Adrenal gland (tissue), 5 donors: ENCODE results near the gene NHERF2.

Experiments
- CTCF ChIP-seq, 6 experiments: fragments of 450-650 bp in 4 of 6; fragments of 200-600 bp in 2 of 6; sonication (generic) in 1 of 6; IDR thresholded peaks; 1 replicate in 5 of 6; 2 replicates in 1 of 6; pipeline versions ENCODE4 v1.5.1 to v1.8.0; 2016 to 2021; ENCODE audit warnings: antibody characterized with exemption in 6 of 6, mild to moderate bottlenecking in 2 of 6, moderate library complexity in 1 of 6
- POLR2A ChIP-seq, 2 donors: fragments of 450-650 bp; IDR thresholded peaks; one replicate each; pipeline ENCODE4 v1.6.1; 2017; ENCODE audit warnings: antibody characterized with exemption in 2 of 2, mild to moderate bottlenecking in 2 of 2, moderate library complexity in 1 of 2
- donor health status: DM: no; HTN: no; CAD: no.

- TF ChIP-seq CTCF (IDR thresholded peaks at IDR 0.05), result no peak
- TF ChIP-seq POLR2A (IDR thresholded peaks at IDR 0.05), result no peak
Observed at GRCh38 chr16:2006317-2006716, 20.4 kb upstream of the NHERF2 start.
